Measurements from ENCODE around the gene BFAR.

- TF ChIP-seq RAD21 (IDR thresholded peaks at IDR 0.05 in 1 of 2, conservative IDR thresholded peaks at IDR 0.05 in 1 of 2; ENCODE audit: low read depth in 2 of 2, low read length in 2 of 2) (no peak), KDM1A (IDR thresholded peaks at IDR 0.05; ENCODE audit: borderline replicate concordance, low read length) (no peak), EGR1 (IDR thresholded peaks at IDR 0.05; ENCODE audit: borderline replicate concordance, low read depth, low read length) (no peak), CBX8 (IDR thresholded peaks at IDR 0.05; ENCODE audit: borderline replicate concordance, low read depth, low read length) (no peak), CTCF (IDR thresholded peaks at IDR 0.05; ENCODE audit: control extremely low read depth in 1 of 3, insufficient read depth in 1 of 3, low read depth in 1 of 3, low read length in 3 of 3) (no peak), SRF (IDR thresholded peaks at IDR 0.05; ENCODE audit: low read depth, low read length) (no peak), ZNF274 (IDR thresholded peaks at IDR 0.05; ENCODE audit: borderline replicate concordance, extremely low read depth, low read length) (no peak), EZH2 (IDR thresholded peaks at IDR 0.05; ENCODE audit: low read depth, low read length, severe bottlenecking) (no peak), KDM5A (IDR thresholded peaks at IDR 0.05; ENCODE audit: low read length) (no peak), SP1 (IDR thresholded peaks at IDR 0.05; ENCODE audit: low read depth, low read length) (no peak), CBX5 (IDR thresholded peaks at IDR 0.05; ENCODE audit: low read depth, low read length) (no peak), PHF8 (conservative IDR thresholded peaks at IDR 0.05; ENCODE audit: low read depth, low read length) (no peak)
These were observed 48.4 kb downstream of the BFAR start for GRCh38 chr16:14681115-14681514.
